Testis (tissue), 2 donors: ENCODE measurements around the gene LRRTM3.

Experiments used
- CTCF ChIP-seq, 3 experiments: fragments of 450-650 bp in 2 of 3; fragments of 200-600 bp in 1 of 3; sonication (generic) in 1 of 3; IDR thresholded peaks; one replicate each; pipeline ENCODE4 v1.5.1; 2016 to 2019; ENCODE audit warnings: antibody characterized with exemption in 3 of 3, mild to moderate bottlenecking in 2 of 3, moderate library complexity in 1 of 3
- POLR2A ChIP-seq: fragments of 450-650 bp; IDR thresholded peaks from one replicate; pipeline ENCODE4 v1.6.1; 2017; ENCODE audit warnings: antibody characterized with exemption, mild to moderate bottlenecking, moderate library complexity

DNA sequence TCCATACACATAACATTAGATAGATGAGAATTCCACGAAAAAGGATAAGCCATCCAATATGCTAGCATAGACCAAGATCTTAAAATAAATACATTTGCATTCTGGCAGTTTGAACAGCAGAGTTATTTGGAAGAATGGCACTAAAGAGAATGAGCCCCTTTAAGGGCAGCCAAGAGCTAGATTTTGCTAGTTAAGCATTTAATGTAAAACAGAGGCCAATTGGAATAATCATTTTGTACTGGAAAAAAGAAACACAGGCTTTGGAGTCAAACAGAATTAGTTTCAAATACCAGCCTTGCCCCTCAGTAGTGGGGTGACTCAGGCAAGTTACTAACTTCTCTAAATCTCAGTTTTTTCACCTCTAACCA, 56.2 kb downstream of the LRRTM3 start:
- TF ChIP-seq CTCF (IDR thresholded peaks at IDR 0.05) (no peak), POLR2A (no peak)
